Activated T-cell treated with anti-CD3 and anti-CD28 coated beads, Interleukin-2, amount 50 U/mL, for 24 hours (primary cell): ENCODE data around the gene ZNF350.
"Not testable (repeated sequence)": the region's sequence is repeated elsewhere in the genome, so short reads cannot be mapped to it uniquely, and the experiment has no call there.

ENCODE experiments used
- DNase-seq: peaks from one replicate; pipeline ENCODE4 v3.0.0-alpha.2; 2020
- H3K27ac Mint-ChIP-seq: 2 replicates; pipeline ENCODE4 v1.8.0; 2020; ENCODE audit warnings: mild to moderate bottlenecking, mixed read lengths
- H3K27me3 Mint-ChIP-seq: 2 replicates; pipeline ENCODE4 v1.8.0; 2020; ENCODE audit warnings: mixed read lengths
- H3K36me3 Mint-ChIP-seq: 2 replicates; pipeline ENCODE4 v1.8.0; 2020; ENCODE audit warnings: low read depth, mixed read lengths
- H3K4me1 Mint-ChIP-seq: 2 replicates; pipeline ENCODE4 v1.8.0; 2020; ENCODE audit warnings: low read depth, mixed read lengths
- H3K4me3 Mint-ChIP-seq: 2 replicates; pipeline ENCODE4 v1.8.0; 2020; ENCODE audit warnings: mild to moderate bottlenecking, moderate library complexity, mixed read lengths
- H3K9me3 Mint-ChIP-seq: 2 replicates; pipeline ENCODE4 v1.8.0; 2020; ENCODE audit warnings: mixed read lengths

ZNF350 gene

DNA sequence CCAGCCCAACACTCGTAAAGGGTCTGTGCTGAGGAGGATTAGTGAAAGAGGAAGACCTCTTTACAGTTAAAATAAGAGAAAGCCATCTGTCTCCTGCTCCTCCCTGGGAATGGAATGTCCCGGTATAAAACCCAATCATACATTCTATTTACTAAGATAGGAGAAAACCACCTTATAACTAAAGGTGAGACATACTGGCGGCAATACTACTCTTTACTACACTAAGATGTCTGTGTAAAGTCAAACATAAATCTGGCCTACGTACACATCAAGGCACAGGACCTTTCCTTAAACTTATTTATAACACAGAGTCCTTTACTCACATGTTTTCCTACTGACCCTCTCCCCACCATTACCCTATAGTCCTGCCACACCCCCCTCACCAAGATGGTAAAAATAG lies 3.3 kb downstream of the ZNF350 start:
- Mint-ChIP-seq H3K9me3 (peaks cover 74% of the 10 kb centered on the region), H3K36me3 (peaks cover 87% of the 10 kb centered on the region), H3K4me3 (no peak overlapping the region), H3K4me1 (peaks cover 26% of the 10 kb centered on the region), H3K27ac (no peak overlapping the region), H3K27me3 (no peaks in the 10 kb centered on the region)
- DNase-seq = no peak

DNA sequence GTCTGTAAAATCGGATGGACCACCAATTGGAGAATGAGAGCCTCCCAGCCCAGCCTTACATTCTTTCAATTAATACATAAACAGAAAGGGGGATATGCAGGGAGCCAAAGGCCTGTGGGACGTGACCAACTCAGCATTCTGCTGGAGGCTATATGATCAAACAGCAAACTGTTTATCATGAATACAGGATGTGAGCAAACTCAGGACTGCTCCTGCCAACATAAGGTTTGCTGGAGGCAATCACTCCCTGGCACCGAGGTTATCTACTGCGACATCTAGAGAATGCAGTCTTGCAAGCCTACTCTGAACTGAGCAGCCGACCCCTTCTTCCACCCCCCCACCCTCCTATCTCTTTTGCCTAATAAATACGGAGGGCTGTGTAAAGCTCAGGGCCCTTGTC lies 5.7 kb downstream of the ZNF350 start:
- not testable (repeated sequence) for H3K27me3 Mint-ChIP-seq, H3K4me3 Mint-ChIP-seq, DNase-seq, H3K27ac Mint-ChIP-seq
- Mint-ChIP-seq H3K36me3 (peaks cover 93% of the 10 kb centered on the region), H3K9me3 (peaks cover 79% of the 10 kb centered on the region), H3K4me1 (peaks cover 14% of the 10 kb centered on the region)

DNA sequence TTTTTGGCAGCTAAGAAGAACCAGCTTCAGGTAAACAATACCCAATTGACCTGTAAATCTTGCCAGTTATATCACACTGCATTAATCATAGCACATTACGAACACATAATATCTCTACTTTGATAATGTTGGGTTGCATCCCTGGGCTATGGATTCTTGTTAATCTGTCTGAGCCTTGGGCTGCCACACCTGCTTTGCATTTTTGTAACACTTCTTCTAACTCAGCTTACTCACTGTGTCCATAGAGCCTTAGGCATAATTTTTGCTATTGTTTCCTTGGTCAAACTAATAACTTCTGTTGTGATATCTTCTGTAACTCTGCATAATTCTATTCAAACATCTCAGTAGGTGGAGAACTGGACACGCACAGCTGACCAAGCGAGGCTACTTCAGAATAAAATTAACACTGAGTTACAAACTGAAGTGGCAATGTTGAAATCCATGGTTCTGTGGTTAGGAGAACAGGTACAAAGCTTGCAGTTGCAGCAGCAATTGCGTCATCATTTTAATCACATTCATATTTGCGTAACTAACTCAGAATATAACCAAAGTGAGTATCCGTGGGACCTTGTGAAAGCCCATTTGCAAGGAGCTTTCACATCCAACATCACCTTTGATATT lies 6.4 kb downstream of the ZNF350 start:
- Mint-ChIP-seq H3K27me3 (no peaks in the 10 kb centered on the region), H3K4me1 (peaks cover 11% of the 10 kb centered on the region), H3K4me3 (no peak overlapping the region), H3K36me3 (peaks cover 94% of the 10 kb centered on the region), H3K9me3 (peaks cover 76% of the 10 kb centered on the region), H3K27ac (no peak overlapping the region)
- DNase-seq = no peak

DNA sequence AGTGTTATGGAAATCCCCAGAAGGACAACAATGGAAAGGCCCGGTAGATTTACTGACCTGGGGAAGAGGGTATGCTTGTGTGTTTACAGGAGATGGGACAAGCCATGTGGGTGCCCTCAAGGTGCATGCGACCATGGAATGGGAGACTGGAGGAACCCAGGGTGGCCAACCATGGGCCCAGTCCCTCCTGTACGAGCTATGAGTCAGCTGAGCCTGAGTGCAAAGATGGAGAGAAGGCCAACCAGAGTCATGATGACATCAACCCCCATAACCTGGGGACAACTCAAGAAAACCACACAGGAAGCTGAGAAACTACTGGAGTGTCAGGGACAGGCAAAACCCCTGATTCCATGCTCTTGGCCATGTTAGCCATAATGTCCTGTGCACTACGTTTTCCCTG lies 7.8 kb downstream of the ZNF350 start:
- Mint-ChIP-seq H3K36me3 (peaks cover 96% of the 10 kb centered on the region), H3K27ac (no peak overlapping the region), H3K4me1 (peaks cover 7% of the 10 kb centered on the region), H3K4me3 (no peak overlapping the region), H3K9me3 (peaks cover 76% of the 10 kb centered on the region), H3K27me3 (no peaks in the 10 kb centered on the region)
- no peak for DNase-seq

DNA sequence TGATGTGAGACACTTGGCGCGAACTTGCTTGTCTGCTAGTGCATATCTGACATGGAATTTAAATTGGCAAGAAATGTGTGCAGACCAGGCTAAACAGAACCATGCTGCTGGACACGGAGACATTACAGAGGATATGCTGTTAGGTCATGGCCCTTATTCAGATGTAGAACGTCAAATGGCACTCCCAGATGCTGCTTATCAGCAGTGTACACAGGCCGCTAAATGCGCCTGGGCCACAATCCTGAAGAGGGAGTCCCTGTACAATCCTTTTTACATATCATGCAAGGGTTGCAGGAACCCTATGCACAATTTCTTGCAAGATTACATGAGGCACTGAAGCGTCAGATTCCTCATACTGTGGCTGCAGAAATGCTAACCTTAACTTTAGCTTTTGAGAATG lies 9.3 kb downstream of the ZNF350 start:
- H3K27ac Mint-ChIP-seq = no peak overlapping the region
- H3K9me3 Mint-ChIP-seq = peaks cover 70% of the 10 kb centered on the region
- H3K36me3 Mint-ChIP-seq = peaks cover 96% of the 10 kb centered on the region
- no peaks in the 10 kb centered on the region for H3K27me3 Mint-ChIP-seq
- no peak overlapping the region for H3K4me3 Mint-ChIP-seq
- DNase-seq = no peak
- H3K4me1 Mint-ChIP-seq = peaks cover 2% of the 10 kb centered on the region

DNA sequence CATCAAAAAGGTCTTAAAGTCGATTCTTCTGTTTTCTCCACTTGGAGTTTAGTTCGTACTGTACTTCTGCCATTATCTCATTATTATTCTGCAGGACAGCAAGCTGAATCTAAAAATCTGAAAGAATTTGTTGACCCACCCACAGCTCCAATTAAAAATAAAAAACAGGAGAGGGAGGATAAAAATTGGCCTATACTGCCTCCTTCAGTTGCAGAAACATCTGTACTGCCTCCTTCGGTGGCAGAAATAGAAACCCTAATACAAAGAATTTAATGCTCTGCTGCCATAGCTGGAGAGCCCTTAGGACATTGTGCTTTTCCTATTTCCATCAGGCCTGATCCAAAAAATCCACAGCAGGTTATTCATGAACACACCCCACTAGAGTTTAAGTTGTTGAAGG lies 9.8 kb downstream of the ZNF350 start:
- H3K27ac Mint-ChIP-seq = no peak overlapping the region
- peaks cover 98% of the 10 kb centered on the region for H3K36me3 Mint-ChIP-seq
- no peak overlapping the region for H3K4me3 Mint-ChIP-seq
- H3K9me3 Mint-ChIP-seq = peaks cover 68% of the 10 kb centered on the region
- no peaks in the 10 kb centered on the region for H3K27me3 Mint-ChIP-seq
- no peak for DNase-seq
- H3K4me1 Mint-ChIP-seq = peaks cover 2% of the 10 kb centered on the region

DNA sequence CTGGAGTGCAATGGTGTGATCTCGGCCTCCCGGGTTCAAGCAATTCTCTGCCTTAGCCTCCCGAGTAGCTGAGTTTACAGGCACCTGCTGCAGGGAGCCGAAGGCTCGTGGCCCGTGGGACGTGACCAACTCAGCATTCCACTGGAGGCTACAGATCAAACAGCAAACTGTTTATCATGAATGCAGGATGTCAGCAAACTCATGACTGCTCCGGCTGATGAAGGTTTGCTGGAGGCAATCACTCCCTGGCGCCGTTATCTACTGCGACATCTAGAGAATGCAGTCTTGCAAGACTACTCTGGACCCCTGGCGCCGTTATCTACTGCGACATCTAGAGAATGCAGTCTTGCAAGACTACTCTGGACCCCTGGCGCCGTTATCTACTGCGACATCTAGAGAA lies 10.9 kb downstream of the ZNF350 start:
- H3K27ac Mint-ChIP-seq, H3K4me3 Mint-ChIP-seq, H3K27me3 Mint-ChIP-seq, DNase-seq, H3K4me1 Mint-ChIP-seq: not testable (repeated sequence)
- Mint-ChIP-seq H3K9me3 (peaks cover 71% of the 10 kb centered on the region), H3K36me3 (peaks cover 98% of the 10 kb centered on the region)

DNA sequence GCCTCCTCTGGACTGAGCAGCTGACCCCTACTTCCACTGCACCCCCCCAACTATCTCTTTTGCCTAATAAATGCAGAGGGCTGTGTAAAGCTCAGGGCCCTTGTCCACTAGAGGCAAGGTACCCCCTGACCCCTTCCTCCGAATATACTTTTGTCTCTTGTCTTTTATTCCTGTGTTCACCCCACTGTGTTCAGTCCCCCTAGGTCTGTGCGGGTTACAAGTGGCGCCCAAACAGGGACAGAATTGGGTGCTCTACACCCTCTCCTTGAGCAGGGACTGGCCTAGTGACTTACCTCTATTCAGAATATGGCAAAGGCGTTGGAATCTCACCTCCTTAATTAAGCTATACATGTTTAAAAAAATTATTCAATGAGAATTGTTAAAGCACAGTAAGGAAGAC lies 15.0 kb downstream of the ZNF350 start:
- no peak overlapping the region for H3K4me3 Mint-ChIP-seq
- H3K27ac Mint-ChIP-seq = no peak overlapping the region

DNA sequence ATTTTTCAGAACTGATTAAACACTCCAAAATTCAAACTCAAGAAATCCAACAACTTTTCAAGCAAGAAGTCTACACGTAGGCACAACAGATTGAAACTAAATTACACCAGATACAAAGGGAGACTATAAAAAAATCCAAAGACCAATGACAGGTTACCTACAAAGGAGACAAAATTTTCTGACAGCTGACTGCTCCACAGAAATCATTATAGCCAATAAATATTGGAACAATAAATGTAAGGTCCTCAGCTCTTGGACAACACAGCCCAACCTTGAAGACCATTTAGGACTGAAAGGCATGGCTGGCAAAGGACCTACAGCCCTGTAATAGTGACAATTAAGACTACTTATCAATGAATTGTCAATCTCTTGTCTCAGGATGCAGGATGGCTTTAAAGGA lies 15.9 kb downstream of the ZNF350 start:
- no peak overlapping the region for H3K27ac Mint-ChIP-seq
- no peaks in the 10 kb centered on the region for H3K4me1 Mint-ChIP-seq
- peaks cover 95% of the 10 kb centered on the region for H3K36me3 Mint-ChIP-seq
- H3K27me3 Mint-ChIP-seq = no peaks in the 10 kb centered on the region
- DNase-seq = no peak
- H3K4me3 Mint-ChIP-seq = no peak overlapping the region
- peaks cover 53% of the 10 kb centered on the region for H3K9me3 Mint-ChIP-seq

More for the DNA sequence above, 15.0 kb downstream of the ZNF350 start:
- Mint-ChIP-seq H3K36me3 (peaks cover 94% of the 10 kb centered on the region), H3K4me1 (no peaks in the 10 kb centered on the region), H3K27me3 (no peaks in the 10 kb centered on the region), H3K9me3 (peaks cover 56% of the 10 kb centered on the region)
- no peak for DNase-seq

DNA sequence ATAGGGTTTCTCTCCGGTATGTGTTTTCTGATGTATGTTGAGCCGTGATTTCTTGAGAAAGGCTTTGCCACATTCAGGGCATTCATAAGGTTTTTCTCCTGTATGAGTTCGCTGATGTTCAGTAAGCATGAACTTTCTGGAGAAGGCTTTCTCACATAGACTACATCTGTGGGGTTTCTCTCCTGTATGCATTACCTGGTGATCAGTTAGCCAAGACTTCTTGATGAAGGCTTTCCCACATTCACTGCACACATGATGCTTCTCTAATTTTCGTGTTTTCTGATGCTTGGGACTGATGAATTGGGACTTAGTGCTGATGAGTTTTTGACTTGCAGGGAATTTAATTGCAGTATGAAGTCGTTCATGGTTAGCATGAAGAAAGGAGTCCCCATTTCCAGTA lies 21.1 kb downstream of the ZNF350 start:
- Mint-ChIP-seq H3K27ac (no peak overlapping the region), H3K27me3 (no peaks in the 10 kb centered on the region), H3K4me3 (no peak overlapping the region), H3K4me1 (no peaks in the 10 kb centered on the region), H3K36me3 (peaks cover 93% of the 10 kb centered on the region), H3K9me3 (peaks cover 68% of the 10 kb centered on the region)
- no peak for DNase-seq

DNA sequence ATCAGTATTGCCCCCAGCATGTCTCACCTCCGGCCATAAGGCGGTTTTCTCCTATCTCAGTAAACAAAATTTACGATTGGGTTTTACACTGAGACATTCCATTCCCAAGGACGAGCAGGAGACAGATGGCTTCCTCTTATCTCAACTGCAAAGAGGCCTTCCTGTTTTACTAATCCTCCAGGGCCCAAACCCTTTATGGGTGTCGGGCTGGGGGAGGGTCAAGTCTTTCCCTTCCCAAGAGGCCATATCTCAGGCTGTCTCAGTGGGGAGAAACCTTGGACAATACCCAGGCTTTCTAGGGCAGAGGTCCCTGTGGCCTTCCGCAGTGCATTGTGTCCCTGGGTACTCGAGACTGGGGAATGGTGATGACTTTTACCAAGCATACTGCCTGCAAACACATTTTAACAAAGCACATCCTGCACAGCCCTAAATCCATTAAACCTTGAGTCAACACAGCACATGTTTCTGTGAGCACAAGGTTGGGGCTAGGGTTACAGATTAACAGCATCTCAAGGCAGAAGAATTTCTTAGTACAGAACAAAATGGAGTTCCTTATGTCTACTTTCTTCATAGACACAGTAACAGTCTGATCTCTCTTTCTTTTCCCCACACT lies 25.9 kb downstream of the ZNF350 start:
- Mint-ChIP-seq H3K9me3 (peaks cover 83% of the 10 kb centered on the region), H3K36me3 (peaks cover 91% of the 10 kb centered on the region)
- H3K27me3 Mint-ChIP-seq, H3K27ac Mint-ChIP-seq, DNase-seq, H3K4me1 Mint-ChIP-seq, H3K4me3 Mint-ChIP-seq: not testable (repeated sequence)

DNA sequence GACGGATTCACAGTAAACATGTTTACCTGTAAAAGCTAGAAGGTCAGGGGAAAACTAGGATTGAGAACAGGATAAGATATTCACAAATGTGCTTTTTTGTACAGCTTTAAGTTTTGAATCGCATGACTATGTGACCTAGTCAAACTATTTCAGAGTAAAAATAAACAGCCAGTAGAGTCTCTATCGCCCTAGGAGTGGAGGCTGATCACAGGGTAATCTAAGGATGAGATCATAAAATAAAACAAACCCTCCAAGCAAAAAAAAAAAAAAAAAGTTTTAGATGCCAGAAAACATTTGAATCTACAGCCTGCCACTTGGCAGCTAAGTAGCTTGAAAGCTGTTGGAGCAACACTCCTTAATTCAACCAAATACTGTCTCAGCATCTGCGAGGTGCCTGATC lies 26.8 kb downstream of the ZNF350 start:
- Mint-ChIP-seq H3K9me3 (peaks cover 80% of the 10 kb centered on the region), H3K4me3 (no peak overlapping the region)

DNA sequence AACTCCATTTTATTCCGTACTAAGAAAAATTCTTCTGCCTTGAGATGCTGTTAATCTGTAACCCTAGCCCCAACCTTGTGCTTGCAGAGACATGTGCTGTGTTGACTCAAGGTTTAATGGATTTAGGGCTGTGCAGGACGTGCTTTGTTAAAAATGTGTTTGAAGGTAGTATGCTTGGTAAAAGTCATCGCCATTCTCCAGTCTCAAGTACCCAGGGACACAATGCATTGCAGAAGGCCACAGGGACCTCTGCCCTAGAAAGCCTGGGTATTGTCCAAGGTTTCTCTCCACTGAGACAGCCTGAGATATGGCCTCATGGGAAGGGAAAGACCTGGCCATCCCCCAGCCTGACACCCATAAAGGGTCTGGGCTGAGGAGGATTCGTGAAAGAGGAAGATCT lies 28.8 kb downstream of the ZNF350 start:
- H3K4me1 Mint-ChIP-seq, H3K27me3 Mint-ChIP-seq, H3K4me3 Mint-ChIP-seq, H3K27ac Mint-ChIP-seq, DNase-seq: not testable (repeated sequence)
- peaks cover 71% of the 10 kb centered on the region for H3K9me3 Mint-ChIP-seq
- peaks cover 76% of the 10 kb centered on the region for H3K36me3 Mint-ChIP-seq

More for the DNA sequence above, 26.8 kb downstream of the ZNF350 start:
- Mint-ChIP-seq H3K27me3 (no peaks in the 10 kb centered on the region), H3K36me3 (peaks cover 88% of the 10 kb centered on the region), H3K4me1 (no peaks in the 10 kb centered on the region), H3K27ac (no peak overlapping the region)
- no peak for DNase-seq

DNA sequence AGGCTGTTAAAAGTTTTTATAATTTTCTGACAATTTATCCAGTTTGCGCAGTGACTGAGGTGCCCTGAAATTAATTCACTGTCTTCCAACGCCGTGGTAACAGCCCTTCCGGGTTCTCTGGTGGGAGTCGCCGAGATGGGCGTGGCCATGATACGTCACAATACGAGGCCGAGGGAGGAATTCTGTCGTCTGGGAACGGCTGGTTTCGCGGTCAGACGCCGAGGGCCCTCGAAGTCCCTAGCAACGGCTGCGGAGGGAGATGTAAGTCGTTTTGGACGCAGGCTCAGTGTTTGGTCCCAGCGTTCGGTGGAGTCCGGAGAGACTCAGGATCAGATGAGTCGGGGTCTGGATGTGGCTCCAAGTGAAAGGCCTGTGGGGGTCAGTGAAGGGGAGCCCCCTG lies 37.7 kb downstream of the ZNF350 start:
- peaks cover 73% of the 10 kb centered on the region for H3K9me3 Mint-ChIP-seq
- H3K4me3 Mint-ChIP-seq = no peak overlapping the region
- DNase-seq = no peak
- H3K36me3 Mint-ChIP-seq = peaks cover 73% of the 10 kb centered on the region
- no peaks in the 10 kb centered on the region for H3K4me1 Mint-ChIP-seq
- H3K27me3 Mint-ChIP-seq = no peaks in the 10 kb centered on the region
- no peak overlapping the region for H3K27ac Mint-ChIP-seq

DNA sequence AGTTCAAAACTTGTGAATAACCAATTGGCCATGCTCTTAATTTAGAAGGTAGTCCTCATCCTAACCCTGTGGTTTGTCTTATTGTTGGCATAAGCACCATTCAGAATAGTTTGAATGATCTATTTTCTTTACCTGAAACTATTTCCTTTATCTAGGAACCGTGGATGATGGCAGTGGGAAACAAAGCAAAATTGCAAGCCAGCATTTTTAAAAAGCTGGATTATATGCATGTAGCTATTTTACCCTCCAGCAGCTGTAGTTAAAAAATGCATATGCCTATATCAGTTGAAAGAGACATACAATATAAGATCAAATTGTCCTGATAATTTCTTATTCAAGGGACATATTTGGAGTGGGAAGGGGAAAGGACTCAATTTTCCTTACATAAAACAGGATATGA lies 40.0 kb downstream of the ZNF350 start:
- DNase-seq = no peak
- no peak overlapping the region for H3K27ac Mint-ChIP-seq
- H3K4me3 Mint-ChIP-seq = no peak overlapping the region
- peaks cover 81% of the 10 kb centered on the region for H3K9me3 Mint-ChIP-seq
- H3K36me3 Mint-ChIP-seq = peaks cover 85% of the 10 kb centered on the region
- H3K27me3 Mint-ChIP-seq = no peaks in the 10 kb centered on the region
- no peaks in the 10 kb centered on the region for H3K4me1 Mint-ChIP-seq
